HepG2 (cell line): ENCODE measurements around the gene ZFR. TPM values are rescaled to one million over a fixed set of nuclear protein-coding genes. Genes with fewer than 3 reads are reported as not detected.

Experiments used
- FIP1L1 ChIP-seq: fragments of 200-400 bp; formaldehyde crosslinking; IDR thresholded peaks from 2 replicates; pipeline ENCODE4 v1.6.1; 2018; ENCODE audit warnings: low read depth, mild to moderate bottlenecking, low read length, moderate library complexity, borderline replicate concordance; ENCODE audit not compliant: insufficient read depth
- HNF1A ChIP-seq, 2 experiments: sonication (generic) in 1 of 2; formaldehyde crosslinking in 1 of 2; IDR thresholded peaks; 2 replicates each; pipeline versions ENCODE4 v1.4.0 to v1.6.1; 2016 to 2020; ENCODE audit warnings: borderline replicate concordance in 1 of 2, low read depth in 1 of 2, mild to moderate bottlenecking in 1 of 2, missing genetic modification reagents in 1 of 2
- NONO ChIP-seq, 2 experiments: fragments of 450-650 bp in 1 of 2; sonication (generic) in 1 of 2; formaldehyde crosslinking in 1 of 2; IDR thresholded peaks in 1 of 2; conservative IDR thresholded peaks in 1 of 2; 2 replicates each; pipeline versions ENCODE4 v1.6.1 to v1.8.0; 2017 to 2022; ENCODE audit warnings: mild to moderate bottlenecking in 1 of 2, missing genetic modification reagents in 1 of 2, moderate library complexity in 1 of 2
- PBX3 ChIP-seq: sonication (generic); formaldehyde crosslinking; IDR thresholded peaks from 2 replicates; pipeline ENCODE4 v1.8.1; 2023; ENCODE audit warnings: missing genetic modification reagents, inconsistent platforms, borderline replicate concordance
- PLRG1 ChIP-seq: fragments of 450-650 bp; conservative IDR thresholded peaks from 2 replicates; pipeline ENCODE4 v1.6.1; 2016
- RFXAP ChIP-seq: sonication (generic); formaldehyde crosslinking; IDR thresholded peaks from 2 replicates; pipeline ENCODE4 v1.4.0; 2020; ENCODE audit warnings: missing genetic modification reagents, borderline replicate concordance
- SKI ChIP-seq: fragments of 450-650 bp; IDR thresholded peaks from one replicate; pipeline ENCODE4 v1.6.1; 2018; ENCODE audit warnings: mild to moderate bottlenecking; ENCODE audit not compliant: partially characterized antibody
- SNAPC5 ChIP-seq: sonication (generic); formaldehyde crosslinking; IDR thresholded peaks from 2 replicates; pipeline ENCODE4 v1.8.1; 2023; ENCODE audit warnings: mild to moderate bottlenecking, missing genetic modification reagents, borderline replicate concordance
- ZNF251 ChIP-seq: sonication (generic); formaldehyde crosslinking; IDR thresholded peaks from 2 replicates; pipeline ENCODE4 v1.9.0; 2021; ENCODE audit warnings: mild to moderate bottlenecking, missing genetic modification reagents
- ZNF253 ChIP-seq: sonication (generic); formaldehyde crosslinking; IDR thresholded peaks from 2 replicates; pipeline ENCODE4 v1.8.0; 2022; ENCODE audit warnings: mild to moderate bottlenecking, missing genetic modification reagents, borderline replicate concordance
- ZNF3 ChIP-seq: IDR thresholded peaks from 2 replicates; pipeline ENCODE4 v1.7.0; 2017; ENCODE audit warnings: inconsistent platforms
- ZNF7 ChIP-seq: IDR thresholded peaks from 2 replicates; pipeline ENCODE4 v1.6.1; 2016; ENCODE audit warnings: missing biosample characterization, missing genetic modification reagents
- ZNF878 ChIP-seq: sonication (generic); formaldehyde crosslinking; IDR thresholded peaks from 2 replicates; pipeline ENCODE4 v1.8.1; 2023; ENCODE audit warnings: mild to moderate bottlenecking, missing genetic modification reagents, moderate library complexity
- polyA plus RNA-seq, 8 experiments: library from polyadenylated mRNA; depleted of rRNA in 3 of 8; stranded (reverse) in 7 of 8; unstranded in 1 of 8; fragments of >200 nt; fragmentation: Illumina TruSeq in 4 of 8; extraction: Trizol in 4 of 8; gene quantifications; 2 replicates each; pipeline versions ENCODE4 v1.2.1 to v1.2.3, GENCODE V29; 2011 to 2016; ENCODE audit warnings: low read depth in 4 of 8, missing spikeins in 1 of 8, mixed read lengths in 1 of 8; ENCODE audit not compliant: insufficient read depth in 1 of 8
- total RNA-seq, 5 experiments: library from RNA; depleted of rRNA; stranded (reverse); fragments of >200 nt; fragmentation: Illumina TruSeq; extraction: Trizol; gene quantifications; 2 replicates each; pipeline ENCODE4 v1.2.3, GENCODE V29; 2016; ENCODE audit warnings: low read depth in 1 of 5
- TF ChIP-seq, protein P1 (sequence below): IDR thresholded peaks from 2 replicates; pipeline ENCODE4 v1.4.0; 2020; ENCODE audit warnings: mild to moderate bottlenecking, missing genetic modification reagents
- TF ChIP-seq, protein P2 (sequence below): sonication (generic); formaldehyde crosslinking; conservative IDR thresholded peaks from 2 replicates; pipeline ENCODE4 v1.8.0; 2022; ENCODE audit warnings: mild to moderate bottlenecking, moderate library complexity, missing genetic modification reagents

Gene ZFR
- total and polyA plus RNA-seq, 2 of the 13 experiments (the other 11 are each of a cell fraction or from before 2014, with no cell fraction given) = 89.0 to 92.8 TPM

DNA sequence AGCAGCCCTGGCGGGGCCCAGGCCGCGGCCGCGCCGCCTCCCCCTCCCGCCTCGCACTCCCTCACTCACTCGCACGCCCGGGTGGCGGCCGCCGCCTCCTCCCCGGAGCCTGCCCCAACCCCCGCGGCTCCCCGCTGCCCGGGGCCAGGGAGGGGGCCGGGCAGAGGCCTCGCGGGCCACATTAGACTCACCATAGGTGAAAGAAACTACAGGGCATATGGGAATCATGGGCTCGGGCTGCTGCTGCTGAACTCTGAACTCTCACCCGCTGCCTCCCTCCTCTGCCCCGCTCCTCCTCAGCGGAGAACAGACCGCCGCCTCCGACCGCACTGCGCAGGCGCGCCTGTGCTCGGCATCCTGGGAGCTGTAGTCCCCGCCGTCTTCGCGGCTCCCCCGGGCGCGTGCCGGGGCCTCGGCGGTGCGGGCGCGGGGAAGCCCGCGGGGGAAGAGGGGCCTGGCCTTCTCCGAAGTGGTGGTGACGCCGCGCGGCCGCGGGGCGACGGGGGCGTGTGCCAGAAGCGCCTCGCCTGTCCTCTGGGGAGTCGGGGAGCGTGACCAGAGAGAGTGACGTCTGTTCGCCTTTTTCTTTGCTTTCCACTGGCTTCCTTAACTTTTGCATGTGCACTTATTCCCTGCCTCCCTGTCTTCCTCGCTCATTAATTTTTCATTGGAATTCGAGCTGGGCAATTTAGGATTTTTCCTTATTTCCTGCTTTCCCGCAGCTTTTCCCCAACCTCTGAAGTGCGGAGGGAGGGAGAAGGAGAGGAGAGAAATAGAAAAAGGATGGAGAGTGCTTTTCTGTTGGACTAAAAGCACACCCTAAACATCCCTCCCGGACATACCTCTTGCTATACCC, at the start of gene ZFR (continued):
- TF ChIP-seq, protein P1, sequence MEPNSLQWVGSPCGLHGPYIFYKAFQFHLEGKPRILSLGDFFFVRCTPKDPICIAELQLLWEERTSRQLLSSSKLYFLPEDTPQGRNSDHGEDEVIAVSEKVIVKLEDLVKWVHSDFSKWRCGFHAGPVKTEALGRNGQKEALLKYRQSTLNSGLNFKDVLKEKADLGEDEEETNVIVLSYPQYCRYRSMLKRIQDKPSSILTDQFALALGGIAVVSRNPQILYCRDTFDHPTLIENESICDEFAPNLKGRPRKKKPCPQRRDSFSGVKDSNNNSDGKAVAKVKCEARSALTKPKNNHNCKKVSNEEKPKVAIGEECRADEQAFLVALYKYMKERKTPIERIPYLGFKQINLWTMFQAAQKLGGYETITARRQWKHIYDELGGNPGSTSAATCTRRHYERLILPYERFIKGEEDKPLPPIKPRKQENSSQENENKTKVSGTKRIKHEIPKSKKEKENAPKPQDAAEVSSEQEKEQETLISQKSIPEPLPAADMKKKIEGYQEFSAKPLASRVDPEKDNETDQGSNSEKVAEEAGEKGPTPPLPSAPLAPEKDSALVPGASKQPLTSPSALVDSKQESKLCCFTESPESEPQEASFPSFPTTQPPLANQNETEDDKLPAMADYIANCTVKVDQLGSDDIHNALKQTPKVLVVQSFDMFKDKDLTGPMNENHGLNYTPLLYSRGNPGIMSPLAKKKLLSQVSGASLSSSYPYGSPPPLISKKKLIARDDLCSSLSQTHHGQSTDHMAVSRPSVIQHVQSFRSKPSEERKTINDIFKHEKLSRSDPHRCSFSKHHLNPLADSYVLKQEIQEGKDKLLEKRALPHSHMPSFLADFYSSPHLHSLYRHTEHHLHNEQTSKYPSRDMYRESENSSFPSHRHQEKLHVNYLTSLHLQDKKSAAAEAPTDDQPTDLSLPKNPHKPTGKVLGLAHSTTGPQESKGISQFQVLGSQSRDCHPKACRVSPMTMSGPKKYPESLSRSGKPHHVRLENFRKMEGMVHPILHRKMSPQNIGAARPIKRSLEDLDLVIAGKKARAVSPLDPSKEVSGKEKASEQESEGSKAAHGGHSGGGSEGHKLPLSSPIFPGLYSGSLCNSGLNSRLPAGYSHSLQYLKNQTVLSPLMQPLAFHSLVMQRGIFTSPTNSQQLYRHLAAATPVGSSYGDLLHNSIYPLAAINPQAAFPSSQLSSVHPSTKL = peak; percentile 55
- no peak; the same call in 1 of the 2 replicates for TF ChIP-seq RFXAP (CRISPR knock-in tag)
- TF ChIP-seq ZNF253 (CRISPR knock-in tag) = peak; percentile 96
- TF ChIP-seq FIP1L1 = no peak
- TF ChIP-seq SKI = peak; percentile 27
- peak; percentile 93 for TF ChIP-seq SNAPC5 (CRISPR knock-in tag)
- TF ChIP-seq, protein P2, sequence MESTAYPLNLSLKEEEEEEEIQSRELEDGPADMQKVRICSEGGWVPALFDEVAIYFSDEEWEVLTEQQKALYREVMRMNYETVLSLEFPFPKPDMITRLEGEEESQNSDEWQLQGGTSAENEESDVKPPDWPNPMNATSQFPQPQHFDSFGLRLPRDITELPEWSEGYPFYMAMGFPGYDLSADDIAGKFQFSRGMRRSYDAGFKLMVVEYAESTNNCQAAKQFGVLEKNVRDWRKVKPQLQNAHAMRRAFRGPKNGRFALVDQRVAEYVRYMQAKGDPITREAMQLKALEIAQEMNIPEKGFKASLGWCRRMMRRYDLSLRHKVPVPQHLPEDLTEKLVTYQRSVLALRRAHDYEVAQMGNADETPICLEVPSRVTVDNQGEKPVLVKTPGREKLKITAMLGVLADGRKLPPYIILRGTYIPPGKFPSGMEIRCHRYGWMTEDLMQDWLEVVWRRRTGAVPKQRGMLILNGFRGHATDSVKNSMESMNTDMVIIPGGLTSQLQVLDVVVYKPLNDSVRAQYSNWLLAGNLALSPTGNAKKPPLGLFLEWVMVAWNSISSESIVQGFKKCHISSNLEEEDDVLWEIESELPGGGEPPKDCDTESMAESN = peak; percentile 61; the same call in 1 of the 2 replicates
- TF ChIP-seq ZNF7 (CRISPR knock-in tag) = no peak
- TF ChIP-seq PLRG1 = no peak
- no peak for TF ChIP-seq ZNF3 (CRISPR knock-in tag)
- no peak for TF ChIP-seq NONO (IDR thresholded peaks at IDR 0.05)
- TF ChIP-seq NONO (CRISPR knock-in tag; conservative IDR thresholded peaks at IDR 0.05) = peak; percentile 78
- 0 out of 2 replicates have a peak, but pooled peaks have one; percentile 15 for TF ChIP-seq ZNF878 (CRISPR knock-in tag)
- TF ChIP-seq ZNF251 (CRISPR knock-in tag) = no peak
- peak; percentile 82; the same call in 1 of the 2 replicates for TF ChIP-seq PBX3
- no peak for TF ChIP-seq HNF1A (IDR thresholded peaks at IDR 0.05; ENCODE audit: low read depth)
- TF ChIP-seq HNF1A (CRISPR knock-in tag; IDR thresholded peaks at IDR 0.05; ENCODE audit: borderline replicate concordance) = no peak; the same call in 1 of the 2 replicates
